ENCODE measurements around the gene USF3. TPM values are rescaled to one million over a fixed set of nuclear protein-coding genes. Genes with fewer than 3 reads are reported as not detected.

The USF3 gene
- total and polyA plus RNA-seq, 2 donors (not counting 1 experiment from before 2014, with no cell fraction given): 9.8 to 38.9 TPM

DNA sequence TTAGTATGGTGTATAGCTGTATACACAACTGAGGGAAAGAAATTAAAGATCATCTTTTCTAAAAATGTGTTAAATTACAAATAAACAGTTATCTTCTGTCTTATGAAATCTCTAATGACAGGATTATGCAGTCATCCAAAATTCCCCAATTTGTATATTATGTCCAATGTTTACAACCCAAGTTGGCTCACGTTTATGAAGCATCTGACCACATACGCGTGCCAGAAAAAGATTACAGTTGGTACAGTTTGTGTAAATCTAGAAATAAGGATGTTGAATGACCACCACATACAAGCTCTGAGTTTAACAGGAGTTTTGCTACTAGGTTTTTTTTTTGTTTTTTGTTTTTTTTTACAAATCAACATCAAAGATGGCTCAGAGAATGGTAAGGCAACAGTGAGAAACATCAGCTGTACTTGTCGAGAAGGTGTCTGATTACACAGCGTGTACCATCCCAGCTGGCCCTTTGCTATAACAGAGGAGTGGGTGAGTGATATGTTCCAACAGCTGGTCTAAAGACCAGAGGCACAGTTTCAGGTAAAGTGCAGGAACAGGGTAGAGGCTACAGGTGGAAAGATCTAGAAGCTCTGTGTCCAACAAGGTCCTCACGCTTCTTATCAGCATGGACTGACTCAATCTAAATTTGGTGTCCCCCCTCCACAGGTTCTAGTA lies 47.1 kb downstream of the USF3 start:
- H3K27ac Mint-ChIP-seq: no peak overlapping the region
- H3K4me3 Mint-ChIP-seq: no peak overlapping the region
- Histone ChIP-seq H3K9me3 (ENCODE audit: control extremely low read depth in 1 of 3, control insufficient read depth in 2 of 3, insufficient read depth in 1 of 3, low read length in 2 of 3) (peaks cover 4 to 18% (median 11%) of the 10 kb centered on the region in 3 donors), H3K4me3 (ENCODE audit: control extremely low read depth in 1 of 5, extremely low read depth in 1 of 5, insufficient read depth in 1 of 5, low read depth in 2 of 5, low read length in 4 of 5) (no peak overlapping the region), H3K27me3 (replicated peaks in 1 of 4; ENCODE audit: control extremely low read depth in 1 of 4, control insufficient read depth in 3 of 4, insufficient read depth in 4 of 4, low read length in 3 of 4) (no peaks in the 10 kb centered on the region), H3K79me2 (ENCODE audit: control insufficient read depth, insufficient read depth, low read length) (no peaks in the 10 kb centered on the region), H4K20me1 (ENCODE audit: control insufficient read depth, insufficient read depth, low read length, poor library complexity, severe bottlenecking) (no peaks in the 10 kb centered on the region), H3K9ac (ENCODE audit: low read length) (no peak overlapping the region), H3K27ac (ENCODE audit: low read length in 2 of 2) (no peak overlapping the region), H3K4me1 (ENCODE audit: control insufficient read depth in 2 of 2, insufficient read depth in 2 of 2, low read length in 2 of 2) (no peaks in the 10 kb centered on the region), H2AFZ (ENCODE audit: insufficient read depth, low read depth, low read length, poor library complexity, severe bottlenecking) (no peak overlapping the region), H3K36me3 (replicated peaks in 1 of 2; ENCODE audit: control extremely low read depth in 1 of 2, control insufficient read depth in 1 of 2, extremely low read depth in 1 of 2, insufficient read depth in 2 of 2, low read length in 1 of 2) (no peaks in the 10 kb centered on the region), H3K4me2 (replicated peaks; ENCODE audit: low read depth, low read length, poor library complexity, severe bottlenecking) (no peak overlapping the region)
- no peak for TF ChIP-seq EZH2 (IDR thresholded peaks at IDR 0.05; ENCODE audit: borderline replicate concordance, insufficient read depth, low read depth, low read length, poor library complexity, severe bottlenecking)
- TF ChIP-seq CTCF (IDR thresholded peaks at IDR 0.05): no peak
- ChIA-PET CTCF (interaction anchor here (0.6 kb wide), 1 partner anchor 15 kb away, joined by 3 read pairs; no protein-coding TSS in a partner anchor), POLR2A (no interaction called here)
- peaks cover 21% of the 10 kb centered on the region for H3K4me1 Mint-ChIP-seq
- H3K27me3 Mint-ChIP-seq: no peaks in the 10 kb centered on the region
- DNase-seq (no peak), ATAC-seq (ENCODE audit: low read depth) (no peak)
- H3K9me3 Mint-ChIP-seq (ENCODE audit: insufficient read depth): peaks cover 10% of the 10 kb centered on the region
- intact Hi-C loops (cut with micrococcal nuclease): no loop called here
- WGBS (ENCODE audit: insufficient coverage): 100% methylated on average over 2 of the region's 6 CpGs

DNA sequence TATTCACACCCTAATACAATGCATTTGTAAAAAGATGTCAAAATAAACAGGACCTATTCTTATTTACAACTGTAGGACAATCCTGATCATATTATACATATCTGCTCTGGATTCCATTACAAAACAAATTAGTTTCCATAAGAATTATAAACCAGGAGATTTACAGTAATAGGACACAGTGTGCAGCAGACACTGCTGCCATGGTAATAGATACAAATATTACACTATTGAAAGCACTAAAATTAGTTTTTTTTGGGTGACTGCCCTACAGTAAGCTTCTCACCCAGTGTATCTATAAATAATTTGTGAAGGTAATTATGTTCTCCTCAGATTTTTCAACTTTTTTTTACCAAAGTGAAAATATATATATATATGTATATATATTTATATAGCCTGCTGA lies 47.9 kb downstream of the USF3 start:
- DNase-seq: no peak
- no peaks in the 10 kb centered on the region for H3K79me2 ChIP-seq (ENCODE audit: control insufficient read depth, insufficient read depth, low read length)
- no peak overlapping the region for H3K27ac ChIP-seq (ENCODE audit: low read length in 2 of 2)
- Mint-ChIP-seq H3K27ac (no peak overlapping the region), H3K9me3 (ENCODE audit: insufficient read depth) (peaks cover 14% of the 10 kb centered on the region), H3K4me3 (no peak overlapping the region), H3K27me3 (no peaks in the 10 kb centered on the region), H3K4me1 (peaks cover 20% of the 10 kb centered on the region)
- no peak for ATAC-seq (ENCODE audit: low read depth)
- no peaks in the 10 kb centered on the region for H3K4me1 ChIP-seq (ENCODE audit: control insufficient read depth in 2 of 2, insufficient read depth in 2 of 2, low read length in 2 of 2)
- H3K27me3 ChIP-seq (replicated peaks in 1 of 4; ENCODE audit: control extremely low read depth in 1 of 4, control insufficient read depth in 3 of 4, insufficient read depth in 4 of 4, low read length in 3 of 4): no peaks in the 10 kb centered on the region
- no peaks in the 10 kb centered on the region for H3K36me3 ChIP-seq (replicated peaks in 1 of 2; ENCODE audit: control extremely low read depth in 1 of 2, control insufficient read depth in 1 of 2, extremely low read depth in 1 of 2, insufficient read depth in 2 of 2, low read length in 1 of 2)
- POLR2A ChIA-PET: no interaction called here
- TF ChIP-seq CTCF (IDR thresholded peaks at IDR 0.05) (no peak), EZH2 (IDR thresholded peaks at IDR 0.05; ENCODE audit: borderline replicate concordance, insufficient read depth, low read depth, low read length, poor library complexity, severe bottlenecking) (no peak)
- no peaks in the 10 kb centered on the region for H4K20me1 ChIP-seq (ENCODE audit: control insufficient read depth, insufficient read depth, low read length, poor library complexity, severe bottlenecking)
- H3K4me2 ChIP-seq (replicated peaks; ENCODE audit: low read depth, low read length, poor library complexity, severe bottlenecking): no peak overlapping the region
- intact Hi-C loops (cut with micrococcal nuclease): no loop called here
- no peak overlapping the region for H2AFZ ChIP-seq (ENCODE audit: insufficient read depth, low read depth, low read length, poor library complexity, severe bottlenecking)
- H3K9ac ChIP-seq (ENCODE audit: low read length): no peak overlapping the region
- H3K4me3 ChIP-seq (ENCODE audit: control extremely low read depth in 1 of 5, extremely low read depth in 1 of 5, insufficient read depth in 1 of 5, low read depth in 2 of 5, low read length in 4 of 5): no peak overlapping the region
- H3K9me3 ChIP-seq (ENCODE audit: control extremely low read depth in 1 of 3, control insufficient read depth in 2 of 3, insufficient read depth in 1 of 3, low read length in 2 of 3): peaks cover 5 to 21% (median 11%) of the 10 kb centered on the region in 3 donors
- CTCF ChIA-PET: no interaction called here
